CD4-positive, alpha-beta T cell treated with Interferon alpha-2 for 1 hour (primary cell): Measurements from ENCODE around the gene PHF21B.

ENCODE experiments used
- DNase-seq, 2 donors: peaks; one replicate each; pipeline ENCODE4 v3.0.0-alpha.2; 2020 to 2022

The PHF21B gene

DNA sequence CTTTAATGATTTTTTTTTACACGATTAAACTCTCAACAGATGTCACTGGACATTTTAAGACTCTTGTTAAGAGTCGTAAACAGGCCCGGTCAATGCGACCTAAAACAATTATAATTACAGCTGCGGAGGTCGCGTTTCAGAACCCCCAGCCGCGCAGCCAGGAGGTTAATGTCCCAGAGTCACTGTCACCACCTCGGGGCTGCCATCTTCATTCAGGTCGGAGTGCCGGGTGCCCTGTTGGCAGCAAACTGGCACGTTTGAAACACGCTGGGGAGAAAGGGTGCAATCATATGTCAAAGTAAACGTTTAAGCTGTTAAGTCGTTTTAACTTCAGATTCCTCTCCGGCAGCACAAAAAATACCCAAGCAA, 711 bp upstream of the PHF21B start:
- DNase-seq: no peak

DNA sequence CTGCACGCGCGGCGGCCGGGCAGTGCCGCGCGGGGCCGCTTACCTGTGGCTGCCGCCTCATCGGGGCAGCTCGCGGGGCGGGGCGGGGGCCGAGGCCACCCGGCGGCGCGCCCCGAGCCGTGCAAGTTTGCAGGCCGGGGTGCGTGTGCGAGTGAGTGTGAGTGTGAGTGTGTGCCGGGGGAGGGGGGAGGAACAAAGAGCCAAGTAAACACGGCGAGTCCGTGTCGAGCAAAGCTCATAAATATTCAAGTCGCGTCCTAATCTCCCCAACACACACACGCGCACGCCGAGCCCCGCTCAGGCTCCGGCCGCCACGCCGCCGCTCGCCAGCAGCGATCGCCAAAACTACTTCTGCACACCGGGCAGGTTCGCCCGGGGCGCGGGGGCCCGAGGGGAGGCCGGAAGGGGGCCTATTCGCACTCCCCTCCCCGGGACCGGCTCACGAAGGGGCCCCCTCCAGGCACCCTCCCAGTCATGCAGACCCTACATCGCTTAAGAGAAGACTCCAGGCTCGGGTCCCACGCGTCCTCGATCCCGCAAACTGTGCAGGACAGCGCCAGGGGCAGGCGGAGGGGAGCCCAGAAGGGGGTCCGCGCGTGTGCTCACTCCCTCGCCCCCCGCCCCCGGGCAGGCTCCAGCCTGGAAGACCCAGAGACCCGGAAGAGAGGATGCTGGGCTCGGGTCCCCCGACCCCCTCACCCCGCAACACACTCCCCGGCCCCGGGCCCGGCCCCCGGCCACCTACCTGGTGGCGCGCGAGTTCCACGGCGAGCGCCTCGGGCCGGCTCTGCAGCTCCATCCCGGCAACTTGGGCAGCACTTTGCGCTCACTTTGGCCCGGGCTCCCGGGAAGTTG, 827 bp downstream of the PHF21B start:
- no peak for DNase-seq

DNA sequence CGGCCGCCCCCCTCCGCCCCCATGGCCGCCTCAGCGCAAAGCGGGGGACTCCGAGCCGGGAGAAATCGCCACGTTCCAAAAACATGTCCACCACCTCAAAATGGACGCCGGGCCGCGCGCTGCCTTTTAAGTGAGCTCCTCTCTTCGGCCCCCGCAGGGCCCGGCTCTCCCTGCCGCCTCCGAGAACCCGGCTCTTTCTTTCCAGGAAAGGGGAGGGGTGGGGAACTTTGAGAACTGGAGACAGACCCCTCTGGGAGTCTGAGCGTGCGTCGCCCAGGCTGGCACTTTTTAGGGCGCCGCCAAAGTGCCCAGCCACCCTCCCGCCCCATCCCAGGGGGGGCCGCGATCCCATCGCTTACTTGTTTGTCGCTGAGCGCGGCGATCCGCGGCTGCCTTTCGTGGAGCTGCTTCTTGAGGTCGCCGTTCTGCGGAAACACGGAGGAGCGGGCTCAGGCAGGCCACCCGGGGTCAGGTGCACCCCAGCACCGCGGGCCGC, 1.6 kb downstream of the PHF21B start:
- DNase-seq: no peak

DNA sequence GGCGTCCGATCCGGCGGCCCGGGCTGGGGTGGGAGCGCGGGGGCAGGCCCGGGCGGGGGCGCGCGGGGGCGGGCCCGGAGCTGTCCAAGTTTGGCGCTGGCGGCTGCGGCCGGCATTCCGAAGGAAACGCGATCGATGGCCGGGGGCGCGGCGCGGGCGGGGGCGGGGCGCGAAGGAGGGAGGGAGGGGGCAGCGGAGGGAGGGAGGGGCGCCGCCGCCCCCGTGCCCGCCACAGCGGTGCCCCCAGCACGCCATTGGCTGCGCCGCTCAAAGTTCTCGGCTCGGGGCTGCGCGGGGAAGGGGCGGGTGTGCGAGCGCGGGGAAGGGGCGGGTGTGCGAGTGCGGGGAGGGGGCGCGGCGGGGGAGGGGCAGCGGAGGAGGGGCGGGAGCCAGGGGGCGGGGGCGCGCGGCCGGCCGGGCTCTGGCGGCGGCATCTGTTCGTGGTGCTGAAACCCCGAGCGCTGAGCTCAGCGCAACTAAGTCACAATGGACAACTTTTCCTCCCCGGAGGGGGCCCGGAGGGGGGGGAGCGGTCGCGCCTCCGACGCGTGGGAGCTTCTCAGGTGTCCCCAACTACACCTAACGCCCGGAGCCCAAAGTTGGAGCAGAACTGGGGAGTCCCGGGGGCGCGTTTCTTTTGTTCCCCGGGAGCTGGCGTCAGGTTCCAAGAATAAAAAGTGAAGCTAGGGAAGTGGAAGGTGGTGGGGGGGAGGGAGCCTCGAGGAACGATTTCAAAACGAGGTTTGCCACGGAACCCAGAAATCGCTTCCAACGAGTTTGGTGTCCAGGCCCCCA, 2.2 kb downstream of the PHF21B start:
- no peak for DNase-seq

DNA sequence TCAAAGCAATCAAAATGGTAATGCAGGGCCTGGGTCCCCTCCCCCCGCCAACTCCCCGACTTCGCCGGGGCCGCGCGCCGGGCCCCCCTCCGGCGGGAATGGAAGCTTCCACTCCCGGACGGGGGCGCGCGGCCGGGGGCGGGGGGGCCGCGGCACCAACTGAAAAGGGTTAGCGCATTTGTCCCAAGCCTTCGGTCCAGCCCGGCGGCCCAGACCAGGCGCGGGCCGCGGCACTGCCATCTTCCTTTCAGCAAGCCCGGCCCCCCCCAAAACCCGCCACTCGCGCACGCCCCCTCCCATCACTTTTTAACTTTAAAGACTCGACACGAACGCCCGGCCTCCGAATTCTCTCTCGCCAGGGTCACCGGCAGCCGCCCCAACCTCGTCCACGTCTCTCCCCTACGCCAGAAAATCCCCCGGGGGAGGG, 2.8 kb downstream of the PHF21B start:
- DNase-seq: no peak

DNA sequence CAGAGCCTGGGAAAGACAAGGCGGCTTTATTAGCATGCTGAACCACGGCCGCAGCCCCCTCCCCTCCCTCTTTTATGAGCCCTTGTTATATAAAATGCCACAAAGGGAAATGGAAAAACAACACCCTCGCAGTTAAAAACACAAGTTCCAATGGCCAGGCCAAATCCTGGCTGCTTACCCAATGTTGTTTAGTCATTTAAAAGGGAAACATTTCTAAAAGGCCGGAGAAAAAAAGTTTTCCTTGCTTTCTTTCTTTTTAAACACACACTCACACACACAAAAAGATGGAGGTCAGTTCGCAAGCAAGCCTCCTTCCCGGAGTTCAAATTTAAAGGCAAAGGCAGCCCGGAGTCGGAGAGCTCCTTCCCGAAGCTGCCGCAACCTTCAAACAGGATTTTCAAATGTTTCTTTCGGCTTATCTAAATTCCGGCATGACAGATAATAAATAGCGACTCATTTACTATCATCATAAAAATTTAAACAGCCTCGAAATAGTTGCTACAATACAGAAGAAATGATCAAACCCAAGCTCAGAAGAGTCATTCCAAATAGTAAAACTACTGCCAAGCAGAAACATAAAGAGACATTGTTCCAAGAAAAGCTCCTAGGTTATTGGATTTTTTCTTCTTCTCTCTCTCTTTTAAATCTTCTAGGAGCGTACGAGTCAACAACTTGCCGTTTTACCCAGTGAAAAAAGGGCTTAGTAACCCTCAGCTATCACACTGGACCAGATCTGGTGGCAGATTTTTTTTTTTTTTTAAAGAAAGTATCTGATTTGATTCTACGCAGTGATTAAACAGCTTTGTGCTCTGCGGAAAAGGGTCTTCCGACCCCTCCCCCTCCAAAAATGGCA, 3.5 kb downstream of the PHF21B start:
- no peak for DNase-seq

DNA sequence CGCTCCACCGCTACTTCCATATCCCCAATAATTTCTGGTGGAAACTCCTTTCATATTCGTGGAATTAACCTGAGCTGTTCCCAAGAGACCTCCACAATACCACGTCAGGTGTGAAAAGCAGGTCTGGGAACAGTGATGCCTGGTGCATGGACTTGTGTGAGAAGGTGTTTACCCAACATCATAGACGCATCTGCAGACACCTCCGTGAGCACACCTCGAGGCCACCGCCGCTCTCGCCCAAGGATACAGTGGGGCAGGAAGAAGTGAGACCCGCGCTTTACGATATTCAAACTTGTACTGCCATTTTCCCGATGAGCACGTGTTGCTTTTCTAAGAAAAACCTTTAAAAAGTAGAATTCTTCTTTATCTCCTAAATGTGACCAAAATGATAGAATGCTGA, 8.2 kb downstream of the PHF21B start:
- no peak for DNase-seq

DNA sequence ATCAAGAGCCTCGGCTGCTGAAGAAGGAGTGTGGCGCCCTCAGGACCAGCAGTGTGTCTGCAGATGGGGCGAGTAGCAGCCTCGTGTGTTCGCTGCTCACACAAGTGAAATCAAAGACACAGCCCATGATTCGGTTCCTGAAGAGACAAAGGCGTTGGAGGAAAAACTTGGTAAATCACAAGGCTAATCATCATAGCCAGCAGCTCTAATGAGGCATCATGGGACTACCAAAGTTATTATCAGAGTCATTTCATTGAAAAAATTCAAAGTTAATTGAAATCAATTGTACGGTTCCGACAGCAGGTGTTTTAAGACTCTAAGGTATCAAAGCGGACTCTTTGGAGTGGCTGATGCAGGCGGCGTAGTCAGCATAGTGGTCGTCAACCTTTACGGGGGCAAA, 9.5 kb downstream of the PHF21B start:
- no peak for DNase-seq

DNA sequence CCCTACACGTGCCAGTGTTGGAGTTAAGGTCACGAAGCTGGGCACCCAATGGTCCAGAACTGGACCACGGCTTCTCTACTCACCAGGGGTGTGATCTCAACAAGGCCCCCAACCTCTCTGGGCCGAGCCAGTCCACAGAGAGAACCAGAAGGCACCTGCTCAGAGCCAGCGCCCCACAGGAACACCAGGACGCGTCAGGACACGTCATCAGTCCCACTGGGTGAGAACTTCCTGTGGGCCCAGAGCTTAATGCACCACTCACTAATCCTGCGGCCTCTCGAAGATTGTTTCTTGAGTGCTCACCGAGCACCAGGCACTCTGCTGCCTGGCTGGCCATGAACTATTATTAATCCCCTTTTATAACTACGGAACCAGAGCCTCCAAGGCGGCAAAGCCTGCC, 10.1 kb downstream of the PHF21B start:
- DNase-seq: no peak

DNA sequence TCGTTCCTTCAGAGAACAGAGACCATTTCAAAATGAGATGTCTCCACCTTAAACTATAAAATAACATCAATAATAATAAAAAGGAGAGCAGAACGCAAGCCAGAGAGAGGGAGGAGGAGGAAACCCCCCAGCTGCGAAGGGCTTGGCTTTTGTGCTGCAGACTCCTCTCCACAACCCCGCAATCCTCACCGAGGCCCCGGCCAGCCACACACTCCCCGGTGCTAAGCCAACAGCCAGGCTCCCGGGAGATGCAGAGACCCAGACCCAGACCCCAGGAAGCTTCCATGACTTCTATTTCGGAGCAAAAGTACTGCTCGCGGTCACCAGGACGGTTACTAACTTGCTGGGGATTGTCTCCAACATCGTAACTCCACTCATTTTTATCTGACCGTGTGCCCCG, 10.6 kb downstream of the PHF21B start:
- DNase-seq: no peak

DNA sequence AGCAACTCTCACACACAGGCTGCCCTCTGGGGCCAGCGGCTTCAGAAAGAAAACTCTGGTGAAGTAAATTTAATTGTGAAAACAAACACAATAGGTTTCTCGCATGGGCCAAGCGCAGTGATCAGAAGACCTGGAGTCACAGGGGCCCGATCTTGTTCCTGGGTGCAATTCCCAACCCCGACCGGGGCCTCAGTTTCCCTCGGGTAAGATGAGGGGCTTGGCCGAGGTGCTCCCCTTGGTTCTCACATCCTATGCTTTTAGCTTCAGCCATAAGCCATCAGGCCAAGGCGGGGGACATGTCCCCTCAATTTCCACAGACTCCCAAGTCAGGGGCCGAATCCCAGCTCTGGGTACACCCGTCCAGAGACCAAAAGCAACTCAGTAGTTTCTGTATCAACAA, 11.5 kb downstream of the PHF21B start:
- DNase-seq: no peak

DNA sequence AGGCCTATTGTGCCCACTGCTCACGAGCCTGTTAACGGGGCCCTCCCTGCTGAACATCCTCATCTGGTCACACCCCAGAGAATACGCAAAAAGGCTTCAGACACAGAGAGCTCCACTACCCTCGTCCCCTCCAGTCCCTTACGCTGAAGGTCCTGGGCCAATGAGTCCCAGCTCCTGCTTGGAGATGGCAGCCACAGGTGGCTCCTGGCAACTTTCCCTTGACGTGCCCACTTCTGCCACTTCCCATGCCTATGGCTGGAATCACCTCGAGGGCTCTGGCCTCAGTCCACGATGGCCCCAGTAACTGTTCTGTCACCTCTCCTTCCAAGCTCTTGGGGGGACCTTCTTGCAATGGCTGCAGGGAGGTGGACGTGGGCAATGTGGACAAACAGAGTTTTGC, 12.7 kb downstream of the PHF21B start:
- no peak for DNase-seq

DNA sequence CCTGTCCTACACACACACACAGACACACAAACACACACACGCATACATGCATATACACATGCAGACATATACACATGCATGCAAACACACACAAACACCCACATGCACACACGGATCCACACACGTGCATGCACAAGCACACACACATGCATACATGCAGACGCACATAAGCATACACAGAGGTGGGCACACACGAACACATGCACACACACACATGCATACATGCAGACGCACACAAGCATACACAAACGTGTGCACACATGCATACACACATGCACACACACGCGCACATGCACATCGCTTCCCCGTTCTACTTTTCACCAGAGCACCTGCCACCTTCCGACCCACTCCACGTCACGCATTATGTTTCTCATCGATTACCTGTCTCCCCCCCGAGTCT, 13.2 kb downstream of the PHF21B start:
- no peak for DNase-seq

DNA sequence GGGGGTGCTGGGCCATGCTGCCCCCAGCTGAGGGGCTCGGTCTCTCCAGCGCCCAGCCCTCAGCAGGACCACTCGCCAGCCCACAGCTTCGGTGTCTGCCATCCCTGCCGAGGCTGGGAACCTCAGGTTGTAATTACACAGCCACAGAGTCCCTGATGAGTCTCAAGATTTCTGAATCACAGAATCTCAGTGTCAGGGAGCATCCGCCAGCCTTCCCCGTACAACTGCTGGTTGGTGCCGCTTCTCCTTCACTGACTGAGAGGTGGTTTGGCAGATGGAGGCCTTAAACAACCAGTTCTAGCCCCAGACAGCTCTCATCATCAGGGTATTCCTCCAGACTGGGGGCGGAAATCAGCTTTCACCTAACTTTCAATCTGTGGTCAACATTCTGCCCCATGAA, 13.7 kb downstream of the PHF21B start:
- no peak for DNase-seq

DNA sequence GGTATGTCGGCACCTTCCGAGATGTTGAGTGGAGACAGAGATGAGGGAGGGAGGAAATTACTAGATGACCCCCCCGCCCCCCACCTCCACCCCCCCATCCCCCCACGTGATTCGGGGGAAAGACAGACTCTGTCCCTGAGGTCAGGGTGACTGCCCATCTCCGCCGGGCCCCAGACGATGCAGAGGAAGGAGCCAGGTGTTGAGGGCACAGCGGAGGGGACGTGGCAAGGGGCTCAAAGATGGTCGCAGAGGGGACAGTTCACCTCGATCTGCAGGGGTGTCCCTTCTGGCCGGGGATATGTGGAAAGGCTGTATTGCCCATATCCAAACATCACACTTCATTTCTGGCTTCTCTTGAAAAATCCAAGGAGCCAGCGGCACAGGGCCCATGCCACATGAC, 14.1 kb downstream of the PHF21B start:
- no peak for DNase-seq

DNA sequence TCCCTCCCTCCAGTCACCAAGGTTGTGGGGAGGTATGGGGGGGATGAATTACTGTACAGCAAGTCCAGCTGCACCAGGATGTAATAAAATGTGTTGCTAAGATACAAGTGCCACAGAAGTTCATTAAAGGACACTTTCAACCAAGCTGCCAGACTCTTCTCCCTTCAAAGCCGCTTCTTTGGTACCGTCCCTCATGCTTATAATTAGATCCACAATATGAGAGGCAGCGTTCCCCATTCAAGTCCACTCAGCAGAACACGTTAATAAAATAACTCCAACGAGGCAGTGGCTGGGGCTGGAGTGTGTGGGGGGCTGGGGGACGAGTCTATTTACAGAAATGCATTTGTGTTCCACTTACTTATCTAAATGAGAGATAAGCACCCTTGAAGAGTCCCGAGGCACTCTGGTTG, 14.7 kb downstream of the PHF21B start:
- DNase-seq: no peak

DNA sequence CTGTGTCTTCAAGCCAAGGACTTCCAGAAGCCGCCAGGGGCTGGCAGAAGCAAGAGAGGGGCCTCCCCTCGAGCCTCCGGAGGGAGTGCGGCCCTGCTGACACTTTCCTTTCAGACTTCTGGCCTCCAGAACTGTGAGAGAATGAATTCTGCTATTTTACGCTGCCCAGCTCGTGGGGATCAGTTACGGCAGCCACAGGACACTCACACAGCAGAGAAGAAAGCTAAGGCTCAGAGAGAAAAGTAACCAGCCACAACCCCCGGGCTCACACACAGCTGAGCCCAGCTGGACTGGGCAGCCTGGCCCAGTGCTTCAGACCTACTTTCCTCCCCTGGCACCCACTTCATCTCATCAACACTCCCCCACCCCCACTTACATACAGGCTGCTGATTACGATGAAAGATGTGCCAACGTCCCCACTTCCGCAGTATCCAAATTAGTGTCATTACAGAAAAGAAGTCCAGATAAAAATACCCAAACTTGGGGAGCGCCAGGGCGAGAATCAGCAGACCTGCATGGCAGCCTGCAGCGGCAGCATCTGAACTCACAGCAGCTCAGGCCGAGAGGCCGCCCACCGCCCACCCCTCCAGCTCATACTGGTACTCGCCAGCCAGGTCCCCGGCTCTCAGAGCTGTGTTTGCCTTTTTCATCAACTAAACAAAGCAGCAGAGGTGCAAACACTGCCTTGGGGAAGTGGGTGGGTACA, 15.3 kb downstream of the PHF21B start:
- no peak for DNase-seq

DNA sequence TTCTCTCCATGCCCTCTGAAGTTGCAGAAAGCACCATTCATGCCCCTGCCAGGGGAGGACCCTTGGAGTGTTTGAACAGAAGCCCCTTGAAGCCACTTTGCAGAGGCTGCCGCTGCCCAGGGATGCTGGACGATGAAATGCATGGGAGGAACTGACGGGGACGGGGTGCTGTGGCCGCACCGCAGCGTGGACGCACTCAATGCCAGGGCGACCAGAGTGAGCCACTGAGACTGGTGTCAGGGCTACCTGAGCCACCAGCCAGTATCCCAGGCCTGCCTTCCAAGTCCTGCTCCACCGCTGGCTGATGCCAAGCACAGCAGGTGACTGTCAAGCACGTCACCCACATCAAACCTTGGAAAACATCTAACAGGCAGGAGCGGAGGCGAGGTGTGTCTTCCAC, 17.6 kb downstream of the PHF21B start:
- no peak for DNase-seq

DNA sequence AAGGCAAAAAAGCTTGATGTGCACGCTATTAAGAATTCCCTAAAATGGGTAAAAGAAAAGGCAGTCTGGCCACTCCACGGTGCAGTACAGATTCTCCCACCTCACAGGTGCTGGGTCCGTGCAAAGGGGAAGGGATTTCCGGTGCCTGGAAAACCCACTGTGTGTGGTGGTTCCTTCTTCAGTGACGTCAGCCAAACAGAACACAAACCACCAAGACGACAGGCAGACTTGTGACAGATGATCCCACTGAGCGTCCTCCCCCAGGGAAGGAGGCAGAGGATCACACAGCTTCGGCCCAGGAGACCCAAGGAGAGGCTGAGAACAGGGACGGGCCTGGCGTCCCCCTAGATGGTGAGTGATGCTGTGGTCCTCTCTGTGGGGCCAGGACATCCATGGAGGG, 18.6 kb downstream of the PHF21B start:
- DNase-seq: no peak

DNA sequence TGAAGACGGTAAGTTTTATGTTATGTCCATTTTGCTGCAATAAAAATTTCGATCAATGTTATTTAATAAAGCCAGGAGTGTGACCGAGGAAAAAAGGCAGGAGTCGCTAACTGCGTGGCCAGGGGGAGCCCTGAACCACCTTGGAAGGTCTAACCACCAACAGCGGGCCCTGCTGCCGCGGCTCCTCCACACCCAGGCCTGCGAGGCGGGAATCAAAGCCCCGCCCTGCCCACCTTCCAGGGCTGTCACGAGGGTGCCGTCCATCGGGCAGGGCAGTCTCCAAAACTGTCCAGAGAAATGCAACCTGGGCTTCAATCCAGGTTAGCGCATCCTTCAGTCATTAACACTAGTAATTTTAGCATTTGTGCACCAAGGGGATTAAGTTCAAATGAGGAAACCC, 19.0 kb downstream of the PHF21B start:
- DNase-seq: no peak

DNA sequence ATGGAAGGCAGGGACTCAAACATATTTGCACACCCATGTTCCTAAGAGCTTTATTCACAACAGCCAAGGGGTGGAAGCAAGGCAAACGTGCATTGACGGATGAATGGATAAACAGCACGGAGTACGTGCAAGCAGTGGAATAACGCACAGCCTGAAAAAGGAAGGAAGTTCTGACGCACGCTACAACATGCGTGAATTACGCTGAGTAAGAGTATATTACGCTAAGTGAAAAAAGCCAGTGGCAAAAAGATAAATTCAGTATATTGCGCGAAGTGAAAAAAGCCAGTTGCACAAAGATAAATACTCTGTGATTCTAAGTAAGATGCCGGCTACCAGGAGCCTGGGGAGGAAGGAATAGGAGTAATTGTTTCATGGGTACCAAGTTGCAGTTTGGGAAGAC, 19.5 kb downstream of the PHF21B start:
- DNase-seq: no peak

DNA sequence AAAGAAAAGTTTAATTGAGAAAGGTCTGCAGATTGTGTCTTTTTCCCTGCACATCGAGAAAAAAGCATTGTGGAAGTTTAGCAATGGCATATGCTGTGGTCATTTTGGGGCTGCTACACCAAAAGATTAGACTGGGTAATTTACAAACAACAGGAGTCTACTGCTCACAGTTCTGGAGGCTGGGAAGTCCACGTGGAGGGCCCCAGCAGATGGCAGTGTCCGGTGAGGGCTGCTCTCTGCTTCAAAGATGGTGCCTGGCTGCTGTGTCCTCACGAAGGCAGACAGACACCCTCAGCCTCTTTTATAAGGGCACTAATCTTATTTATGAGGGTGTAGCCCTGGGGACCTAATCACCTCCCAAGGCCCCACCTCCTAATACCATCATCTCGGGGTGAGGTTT, 21.1 kb downstream of the PHF21B start:
- no peak for DNase-seq

DNA sequence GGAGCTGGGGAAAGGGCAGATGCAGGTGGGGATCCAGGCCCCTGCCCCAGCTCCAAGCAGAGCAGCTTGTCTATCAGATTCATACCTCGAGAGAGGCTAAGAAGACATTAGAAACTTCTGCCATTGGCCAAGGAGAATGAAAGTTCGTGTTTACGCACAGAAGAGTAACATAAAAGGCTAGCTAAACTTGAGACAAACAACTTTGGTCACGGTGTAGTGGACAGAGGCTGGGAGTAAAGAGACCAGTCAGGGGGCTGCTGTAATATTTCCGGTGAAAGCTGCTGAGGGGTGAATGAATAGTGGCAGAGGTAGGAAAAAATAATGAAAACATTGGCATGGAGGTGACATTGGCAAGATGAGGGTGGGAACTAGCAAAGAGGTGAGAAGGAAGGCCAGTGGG, 22.9 kb downstream of the PHF21B start:
- no peak for DNase-seq
